Femur (tissue), 1 donor: Measurements from ENCODE around the gene PLAU.
"Not testable (repeated sequence)": the region's sequence is repeated elsewhere in the genome, so short reads cannot be mapped to it uniquely, and the experiment has no call there.

Experiments
- DNase-seq: peaks from one replicate; pipeline ENCODE4 v3.0.0-alpha.2; 2017

PLAU gene

GRCh38 chr10:73956476-73957359 is 45.8 kb downstream of the PLAU start:
- peak; percentile 74 for DNase-seq

- no peak for DNase-seq
Measured at GRCh38 chr10:73959484-73960243, 48.7 kb downstream of the PLAU start.

DNA sequence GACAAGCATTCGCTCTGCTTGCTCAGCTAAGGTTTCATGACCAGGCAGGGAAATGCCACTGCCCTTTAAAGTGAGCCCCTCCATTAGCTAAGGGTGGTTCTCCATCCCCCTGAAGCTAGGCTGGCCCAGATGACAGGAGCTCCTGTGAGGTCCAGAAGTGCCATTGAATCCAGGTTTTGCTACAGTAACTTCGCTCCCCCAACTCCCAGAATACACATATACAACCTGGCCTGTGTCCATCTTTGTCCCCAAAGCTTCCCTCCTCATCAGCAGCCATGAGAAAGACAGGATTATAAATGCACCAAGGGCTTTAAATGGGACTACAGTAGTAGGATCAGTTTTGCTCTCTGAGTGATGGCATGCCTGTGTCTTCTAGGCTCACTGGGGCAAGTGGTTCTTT is 51.5 kb downstream of the PLAU start:
- DNase-seq = no peak

GRCh38 chr10:73963533-73963932 is 52.6 kb downstream of the PLAU start:
- not testable (repeated sequence) for DNase-seq

- no peak for DNase-seq
Measured at GRCh38 chr10:73964743-73965142, 53.8 kb downstream of the PLAU start.

GRCh38 chr10:73965267-73965889 is 54.4 kb downstream of the PLAU start:
- not testable (repeated sequence) for DNase-seq

GRCh38 chr10:73965890-73966768 is 55.2 kb downstream of the PLAU start:
- DNase-seq = peak; percentile 90

- no peak for DNase-seq
Measured at GRCh38 chr10:73967022-73967429, 56.1 kb downstream of the PLAU start.
